Gastroesophageal sphincter (tissue), 4 donors: Measurements from ENCODE around the gene RNF41. TPM values are rescaled to one million over a fixed set of nuclear protein-coding genes. Genes with fewer than 3 reads are reported as not detected.

ENCODE experiments used
- ATAC-seq: fragments of 150-250 bp; one replicate; pipeline ENCODE4 v1.9.1; 2016; ENCODE audit warnings: mild to moderate bottlenecking, moderate library complexity
- H3K27ac ChIP-seq, 4 donors: fragments of 200-600 bp; sonication (generic) in 3 of 4; 1 replicate in 3 of 4; 2 replicates in 1 of 4; pipeline ENCODE4 v1.5.1; 2016 to 2019
- H3K27me3 ChIP-seq: fragments of 200-600 bp; sonication (generic); one replicate; pipeline ENCODE4 v1.5.1; 2019
- H3K36me3 ChIP-seq, 2 donors: fragments of 200-600 bp; sonication (generic); one replicate each; pipeline ENCODE4 v1.5.1; 2019; ENCODE audit warnings: control low read depth in 1 of 2
- H3K4me1 ChIP-seq, 3 donors: fragments of 200-600 bp; sonication (generic); 1 replicate in 2 of 3; 2 replicates in 1 of 3; pipeline ENCODE4 v1.5.1; 2016 to 2019; ENCODE audit warnings: control low read depth in 2 of 3
- H3K4me3 ChIP-seq, 2 donors: fragments of 200-600 bp; sonication (generic); one replicate each; pipeline ENCODE4 v1.5.1; 2019; ENCODE audit warnings: mild to moderate bottlenecking in 1 of 2, moderate library complexity in 1 of 2
- H3K9me3 ChIP-seq, 3 donors: fragments of 200-600 bp; sonication (generic); one replicate each; pipeline ENCODE4 v1.5.1; 2017 to 2019; ENCODE audit warnings: control low read depth in 2 of 3
- CTCF ChIP-seq, 4 experiments: fragments of 200-600 bp in 2 of 4; fragments of 450-650 bp in 2 of 4; sonication (generic) in 1 of 4; IDR thresholded peaks; one replicate each; pipeline ENCODE4 v1.5.1; 2017 to 2019; ENCODE audit warnings: antibody characterized with exemption in 4 of 4, mild to moderate bottlenecking in 2 of 4, moderate library complexity in 2 of 4
- EP300 ChIP-seq: sonication (generic); formaldehyde crosslinking; IDR thresholded peaks from one replicate; pipeline ENCODE4 v1.6.1; 2017; ENCODE audit warnings: antibody characterized with exemption, mild to moderate bottlenecking
- POLR2A ChIP-seq, 2 donors: fragments of 450-650 bp; IDR thresholded peaks; one replicate each; pipeline ENCODE4 v1.6.1; 2017; ENCODE audit warnings: antibody characterized with exemption in 2 of 2, mild to moderate bottlenecking in 2 of 2, moderate library complexity in 1 of 2
- POLR2AphosphoS5 ChIP-seq: sonication (generic); formaldehyde crosslinking; IDR thresholded peaks from one replicate; pipeline ENCODE4 v1.6.1; 2017; ENCODE audit warnings: antibody characterized with exemption
- WGBS, 2 donors: methylation state at CpG; one replicate each; pipeline ENCODE4 v1.1.5; 2018; ENCODE audit warnings: low coverage in 1 of 2; 5-methylcytosine and 5-hydroxymethylcytosine counted together
- total RNA-seq, 4 donors: library from RNA; depleted of rRNA; stranded (reverse); fragments of >200 nt; gene quantifications; one replicate each; pipeline ENCODE4 v1.1.0, GENCODE V29; 2016

The RNF41 gene
- total RNA-seq, 4 donors from 2014 or later, result 63.7 to 119 (median 102) TPM

GRCh38 chr12:56224102-56224701 is 2.5 kb upstream of the RNF41 start, which contains the start of gene NABP2:
NABP2 (plus strand) TSS chr12:56224342; CDS start chr12:56224857, 515 bp downstream.
- Histone ChIP-seq H3K36me3 (peaks cover 0 to 31% of the 10 kb centered on the region in 2 donors), H3K4me3 (peak within 1 kb of the TSS; percentile 29 to 62), H3K27ac (peak within 1 kb of the TSS; percentile 74 to 99 (median 96)), H3K4me1 (peaks cover 0 to 57% (median 27%) of the 10 kb centered on the region in 3 donors), H3K9me3 (no peaks in the 10 kb centered on the region), H3K27me3 (no peaks in the 10 kb centered on the region)
- 0% methylated on average over 1 of the region's 41 CpGs for WGBS, 2 donors
- ATAC-seq, result peak; percentile 86
- TF ChIP-seq EP300 (no peak), POLR2AphosphoS5 (peak; percentile 65), POLR2A (IDR thresholded peaks at IDR 0.05) (peak in 1 of 2 donors; percentile 19), CTCF (IDR thresholded peaks at IDR 0.05) (peak; percentile 75 to 95 (median 92))

- Histone ChIP-seq H3K36me3 (peaks cover 0 to 26% of the 10 kb centered on the region in 2 donors), H3K27ac (peak overlapping the region; percentile 74 to 99 (median 96)), H3K4me3 (peak overlapping the region in 1 of 2 donors; percentile 62), H3K4me1 (peaks cover 0 to 63% (median 27%) of the 10 kb centered on the region in 3 donors), H3K9me3 (no peaks in the 10 kb centered on the region), H3K27me3 (no peaks in the 10 kb centered on the region)
- ATAC-seq, result no peak
- 16 to 20% methylated on average over 15 of the region's 15 CpGs for WGBS, 2 donors
- TF ChIP-seq EP300 (no peak), POLR2AphosphoS5 (no peak), CTCF (IDR thresholded peaks at IDR 0.05) (no peak), POLR2A (IDR thresholded peaks at IDR 0.05) (no peak)
Observed at GRCh38 chr12:56223571-56224101, 1.9 kb upstream of the RNF41 start.

GRCh38 chr12:56222531-56222895 is 791 bp upstream of the RNF41 start:
- peak overlapping the region; percentile 93 to 99 (median 97) for H3K27ac ChIP-seq
- H3K36me3 ChIP-seq, result peaks cover 0 to 16% of the 10 kb centered on the region in 2 donors
- 6 to 37% methylated on average over 3 of the region's 4 CpGs for WGBS, 2 donors
- H3K4me1 ChIP-seq, result peaks cover 0 to 74% (median 27%) of the 10 kb centered on the region in 3 donors
- TF ChIP-seq EP300 (no peak), CTCF (IDR thresholded peaks at IDR 0.05) (no peak), POLR2AphosphoS5 (no peak), POLR2A (IDR thresholded peaks at IDR 0.05) (no peak)
- no peak for ATAC-seq
- peak overlapping the region; percentile 77 to 93 for H3K4me3 ChIP-seq
- H3K9me3 ChIP-seq, result no peaks in the 10 kb centered on the region
- no peaks in the 10 kb centered on the region for H3K27me3 ChIP-seq

- no peaks in the 10 kb centered on the region for H3K27me3 ChIP-seq
- peaks cover 0 to 84% (median 27%) of the 10 kb centered on the region in 3 donors for H3K4me1 ChIP-seq
- TF ChIP-seq EP300, result no peak
- no peak for TF ChIP-seq CTCF (IDR thresholded peaks at IDR 0.05)
- no peak for TF ChIP-seq POLR2A (IDR thresholded peaks at IDR 0.05)
- TF ChIP-seq POLR2AphosphoS5, result peak; percentile 65
- no peaks in the 10 kb centered on the region for H3K9me3 ChIP-seq
- ATAC-seq, result peak; percentile 50
- peaks cover 0 to 20% of the 10 kb centered on the region in 2 donors for H3K36me3 ChIP-seq
- H3K27ac ChIP-seq, result peak overlapping the region; percentile 93 to 99 (median 97)
- WGBS, 2 donors, result 0% methylated on average over 9 to 14 of the region's 21 CpGs
- H3K4me3 ChIP-seq, result peak overlapping the region; percentile 77 to 93
Observed at GRCh38 chr12:56221232-56221756, 428 bp downstream of the RNF41 start.
